HepG2 (cell line): Measurements from ENCODE around the gene OLFM2. TPM values are rescaled to one million over a fixed set of nuclear protein-coding genes. Genes with fewer than 3 reads are reported as not detected.
A peak's percentile ranks its signal among the peaks of the same experiment; 100 is the strongest.

Experiments used
- ATAC-seq: fragments of 200-7000 bp; cut with Tn5 transposase; 3 replicates; pipeline ENCODE4 v1.9.1; 2020; ENCODE audit warnings: mild to moderate bottlenecking, moderate library complexity
- BruUV-seq: library from RNA; stranded (reverse); fragments of 400-500 nt; replicated peaks from 2 replicates; lab custom pipeline; 2021; lab: Mats Ljungman, UMichigan
- CTCF ChIA-PET: fragments of 300-600 bp; formaldehyde crosslinking; extraction: SDS; loops from one replicate; lab custom pipeline; 2021; ENCODE audit warnings: low total read pairs, inconsistent platforms, low intra/inter-chr PET ratio; lab: Yijun Ruan, JAX
- POLR2A ChIA-PET: fragments of 350-600 bp; sonication (Branson Sonifier 250); formaldehyde crosslinking; loops from one replicate; lab custom pipeline; 2020; ENCODE audit warnings: antibody characterized with exemption, inconsistent platforms; lab: Yijun Ruan, JAX
- DNase-seq: peaks from one replicate; pipeline ENCODE4 v3.0.0-alpha.2; 2015; ENCODE audit warnings: low spot score
- FAIRE-seq: peaks from 3 replicates; lab custom pipeline; 2011; peaks lifted over from hg19 to GRCh38; lab: Jason Lieb, UNC
- H2AFZ ChIP-seq: one replicate; pipeline ENCODE4 v1.6.1; 2011; ENCODE audit warnings: low read length, inconsistent platforms
- H3K27ac ChIP-seq: fragments of 300-600 bp; 3 replicates; pipeline ENCODE4 v1.8.0; 2011; ENCODE audit warnings: mixed run types, mild to moderate bottlenecking, mixed read lengths, low read length, inconsistent platforms; ENCODE audit not compliant: insufficient read depth; ENCODE audit errors: extremely low read length
- H3K27me3 ChIP-seq, 2 experiments: fragments of 200-600 bp in 1 of 2; 2 replicates in 1 of 2; 3 replicates in 1 of 2; pipeline versions ENCODE4 v1.6.0 to v1.8.0; 2011; ENCODE audit warnings: low read length in 2 of 2, mild to moderate bottlenecking in 2 of 2, moderate library complexity in 2 of 2, inconsistent platforms in 1 of 2; ENCODE audit not compliant: insufficient read depth in 2 of 2, control insufficient read depth in 1 of 2
- H3K36me3 ChIP-seq, 2 experiments: fragments of 200-600 bp in 1 of 2; replicated peaks in 1 of 2; 2 replicates in 1 of 2; 3 replicates in 1 of 2; pipeline versions ENCODE4 v1.5.1 to v1.8.0; 2011; ENCODE audit warnings: low read length in 2 of 2, inconsistent platforms in 1 of 2; ENCODE audit not compliant: insufficient read depth in 2 of 2, control insufficient read depth in 1 of 2
- H3K4me1 ChIP-seq: 2 replicates; pipeline ENCODE4 v1.5.1; 2012; ENCODE audit warnings: low read length, inconsistent platforms; ENCODE audit not compliant: insufficient read depth
- H3K4me2 ChIP-seq: 2 replicates; pipeline ENCODE4 v1.6.0; 2011; ENCODE audit warnings: low read depth, low read length, inconsistent platforms
- H3K4me3 ChIP-seq, 3 experiments: fragments of 200-600 bp in 1 of 3; sonication (generic), shearing (Covaris generic) in 1 of 3; replicated peaks in 1 of 3; 2 replicates each; pipeline ENCODE4 v1.5.1; 2011 to 2016; ENCODE audit warnings: low read length in 3 of 3, inconsistent platforms in 2 of 3, low read depth in 2 of 3, mild to moderate bottlenecking in 2 of 3, control low read depth in 1 of 3, mixed read lengths in 1 of 3; ENCODE audit not compliant: insufficient read depth in 1 of 3
- H3K79me2 ChIP-seq: one replicate; pipeline ENCODE4 v1.6.1; 2011; ENCODE audit warnings: low read length, inconsistent platforms; ENCODE audit not compliant: insufficient read depth
- H3K9ac ChIP-seq: 2 replicates; pipeline ENCODE4 v1.6.0; 2011; ENCODE audit warnings: mild to moderate bottlenecking, low read depth, low read length, inconsistent platforms; ENCODE audit not compliant: insufficient read depth
- H3K9me3 ChIP-seq: 2 replicates; pipeline ENCODE4 v1.5.1; 2012; ENCODE audit warnings: mild to moderate bottlenecking, low read length
- H4K20me1 ChIP-seq: 2 replicates; pipeline ENCODE4 v1.6.0; 2011; ENCODE audit warnings: inconsistent platforms, mild to moderate bottlenecking, low read length, moderate library complexity; ENCODE audit not compliant: insufficient read depth
- ATAD3A ChIP-seq: sonication (generic); formaldehyde crosslinking; IDR thresholded peaks from 2 replicates; pipeline ENCODE4 v1.4.0; 2020; ENCODE audit warnings: missing genetic modification reagents
- ATF1 ChIP-seq: IDR thresholded peaks from 2 replicates; pipeline ENCODE4 v1.6.1; 2016; ENCODE audit warnings: mild to moderate bottlenecking, control low read depth
- BRD4 ChIP-seq: sonication (generic); formaldehyde crosslinking; IDR thresholded peaks from 2 replicates; pipeline ENCODE4 v1.4.0; 2020; ENCODE audit warnings: missing genetic modification reagents
- FOXA1 ChIP-seq, 2 experiments: fragments of 450-650 bp in 1 of 2; sonication (generic) in 1 of 2; formaldehyde crosslinking in 1 of 2; IDR thresholded peaks; 2 replicates each; pipeline versions ENCODE4 v1.4.0 to v1.6.1; 2016 to 2020; ENCODE audit warnings: missing genetic modification reagents in 1 of 2
- KAT8 ChIP-seq: IDR thresholded peaks from 2 replicates; pipeline ENCODE4 v1.6.1; 2016; ENCODE audit warnings: missing genetic modification reagents, missing compliant biosample characterization
- KLF16 ChIP-seq, 2 experiments: sonication (generic) in 1 of 2; formaldehyde crosslinking in 1 of 2; IDR thresholded peaks; 2 replicates each; pipeline versions ENCODE4 v1.6.1 to v1.8.0; 2016 to 2023; ENCODE audit warnings: missing genetic modification reagents in 2 of 2, missing compliant biosample characterization in 1 of 2
- POLR2AphosphoS5 ChIP-seq: IDR thresholded peaks from 2 replicates; pipeline ENCODE4 v1.6.1; 2012; ENCODE audit warnings: low read depth, low read length
- RARG ChIP-seq: sonication (generic); formaldehyde crosslinking; IDR thresholded peaks from 2 replicates; pipeline ENCODE4 v1.4.0; 2020; ENCODE audit warnings: low read depth, mild to moderate bottlenecking, missing genetic modification reagents
- SOX5 ChIP-seq: IDR thresholded peaks from 2 replicates; pipeline ENCODE4 v1.6.1; 2016; ENCODE audit warnings: borderline replicate concordance
- ZNF34 ChIP-seq: sonication (generic); formaldehyde crosslinking; IDR thresholded peaks from 2 replicates; pipeline ENCODE4 v1.4.0; 2020; ENCODE audit warnings: mild to moderate bottlenecking, missing genetic modification reagents, borderline replicate concordance
- ZNF530 ChIP-seq: sonication (generic); formaldehyde crosslinking; IDR thresholded peaks from 2 replicates; pipeline ENCODE4 v1.5.0; 2020; ENCODE audit warnings: low read depth, mild to moderate bottlenecking, missing genetic modification reagents
- ZNF652 ChIP-seq: IDR thresholded peaks from 2 replicates; pipeline ENCODE4 v1.6.1; 2016; ENCODE audit warnings: low read depth, borderline replicate concordance
- ZNF891 ChIP-seq: sonication (generic); formaldehyde crosslinking; IDR thresholded peaks from 2 replicates; pipeline ENCODE4 v1.5.0; 2020; ENCODE audit warnings: mild to moderate bottlenecking, missing genetic modification reagents
- WGBS: methylation state at CpG from one replicate; pipeline ENCODE4 v1.1.6; 2017; ENCODE audit warnings: low lambda C conversion rate; 5-methylcytosine and 5-hydroxymethylcytosine counted together
- in situ Hi-C: cut with HindIII; loops from 2 replicates; pipeline ENCODE4 v1.10.0; 2017; ENCODE audit warnings: low pct_unique_long_range_greater_than_20kb; ENCODE audit not compliant: extremely low pct_ligation_motif_present
- intact Hi-C: fragments of 100-400 bp; cut with micrococcal nuclease; formaldehyde crosslinking; loops from one replicate; pipeline ENCODE4 v1.10.0; 2022; ENCODE audit not compliant: unreplicated experiment
- polyA plus RNA-seq, 8 experiments: library from polyadenylated mRNA; depleted of rRNA in 3 of 8; stranded (reverse) in 7 of 8; unstranded in 1 of 8; fragments of >200 nt; fragmentation: Illumina TruSeq in 4 of 8; extraction: Trizol in 4 of 8; gene quantifications; 2 replicates each; pipeline versions ENCODE4 v1.2.1 to v1.2.3, GENCODE V29; 2011 to 2016; ENCODE audit warnings: low read depth in 4 of 8, missing spikeins in 1 of 8, mixed read lengths in 1 of 8; ENCODE audit not compliant: insufficient read depth in 1 of 8
- total RNA-seq, 5 experiments: library from RNA; depleted of rRNA; stranded (reverse); fragments of >200 nt; fragmentation: Illumina TruSeq; extraction: Trizol; gene quantifications; 2 replicates each; pipeline ENCODE4 v1.2.3, GENCODE V29; 2016; ENCODE audit warnings: low read depth in 1 of 5
- TF ChIP-seq, protein P1 (sequence below): sonication (generic); formaldehyde crosslinking; conservative IDR thresholded peaks from 2 replicates; pipeline ENCODE4 v1.8.0; 2022; ENCODE audit warnings: missing genetic modification reagents
- TF ChIP-seq, protein P2 (sequence below): sonication (generic); formaldehyde crosslinking; IDR thresholded peaks from 2 replicates; pipeline ENCODE4 v1.8.1; 2023; ENCODE audit warnings: missing genetic modification reagents, mild to moderate bottlenecking, borderline replicate concordance
- TF ChIP-seq, protein P3 (sequence below): sonication (generic); formaldehyde crosslinking; IDR thresholded peaks from 2 replicates; pipeline ENCODE4 v1.4.0; 2020; ENCODE audit warnings: mild to moderate bottlenecking, missing genetic modification reagents
- TF ChIP-seq, protein P4 (sequence below): sonication (generic); formaldehyde crosslinking; IDR thresholded peaks from 2 replicates; pipeline ENCODE4 v1.5.1; 2020; ENCODE audit warnings: missing genetic modification reagents, mild to moderate bottlenecking, borderline replicate concordance

Gene OLFM2
- total and polyA plus RNA-seq, 2 of the 13 experiments (the other 11 are each of a cell fraction or from before 2014, with no cell fraction given), result 0.20 to 0.51 TPM

DNA sequence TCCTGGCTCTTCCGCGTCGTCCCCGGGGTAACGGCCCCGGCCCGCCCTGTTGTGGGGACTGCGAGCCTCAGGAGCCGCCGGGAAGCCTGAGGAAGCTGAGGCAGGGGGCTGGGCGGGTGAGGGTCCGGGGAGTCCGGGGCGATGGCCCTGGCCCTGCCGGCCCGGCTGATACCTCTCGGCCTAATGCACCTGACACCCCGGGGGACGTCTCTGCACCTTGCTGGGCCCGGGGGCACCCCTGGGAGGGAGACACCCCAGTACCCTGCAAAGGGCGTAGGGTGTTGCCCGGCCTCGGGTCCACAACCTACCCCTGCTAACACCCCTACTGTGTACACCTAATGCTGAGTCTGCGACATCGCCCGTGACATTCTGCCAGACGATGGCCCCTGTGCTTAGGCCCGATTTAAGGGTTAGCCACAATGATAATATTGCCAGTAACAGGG lies 100.8 kb downstream of the OLFM2 start (continued):
- no peak for TF ChIP-seq BRD4 (CRISPR knock-in tag)
- 0 out of 2 replicates have a peak, but pooled peaks have one; percentile 3 for TF ChIP-seq ZNF34 (CRISPR knock-in tag)
- no peak for TF ChIP-seq ZNF891 (CRISPR knock-in tag)

DNA sequence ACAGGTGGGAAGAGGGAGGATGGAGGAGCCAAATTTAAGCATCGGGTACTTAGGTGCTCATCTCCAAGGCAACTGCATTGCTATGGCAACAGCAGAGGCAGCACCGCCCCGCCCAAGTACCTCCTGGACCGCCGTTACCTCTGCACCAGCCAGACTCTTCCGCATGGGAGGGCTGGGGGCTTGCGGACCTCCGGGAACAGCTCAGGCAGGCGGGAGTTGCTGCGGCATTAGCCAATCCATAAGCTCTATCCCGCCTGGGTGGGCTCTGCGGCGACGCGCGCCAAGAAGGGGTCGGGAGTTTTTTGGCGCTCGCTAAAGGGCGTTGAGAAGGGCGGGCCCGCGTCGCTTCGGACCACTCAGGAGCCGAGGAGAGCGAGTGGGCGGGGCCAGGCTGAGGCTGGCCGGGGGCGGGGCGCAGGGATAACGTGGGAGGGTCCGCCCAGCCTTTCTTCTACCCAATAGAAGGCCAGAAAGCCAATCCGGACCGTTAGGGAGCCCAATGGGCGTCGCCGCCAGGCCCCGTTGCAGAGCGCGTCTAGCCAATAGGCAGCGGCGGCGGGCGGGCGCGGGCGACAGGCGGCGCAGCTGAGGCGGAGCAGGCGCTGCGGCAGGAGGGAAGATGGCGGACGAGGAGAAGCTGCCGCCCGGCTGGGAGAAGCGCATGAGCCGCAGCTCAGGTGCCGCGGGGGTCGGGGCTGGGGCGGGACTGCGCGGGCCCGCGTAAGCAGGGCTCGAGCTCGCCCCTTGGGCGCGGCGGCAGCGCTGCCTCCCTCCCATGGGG lies 101.4 kb downstream of the OLFM2 start, which contains the start of gene PIN1:
Gene PIN1, plus strand, starts transcription at position 593 of the 781 bp plus-strand sequence. Its CDS starts 27 bp downstream, at position 620.
- Histone ChIP-seq H3K4me2 (peak within 1 kb of the TSS; percentile 80), H3K36me3 (peaks cover 4 to 13% of the 10 kb centered on the region in 2 experiments), H3K4me1 (peaks cover 11% of the 10 kb centered on the region), H4K20me1 (0 out of 2 replicates have a peak, but pooled peaks cover 7% of the 10 kb centered on the region), H2AFZ (no peak within 1 kb of the TSS), H3K79me2 (peaks cover 22% of the 10 kb centered on the region), H3K9ac (peak within 1 kb of the TSS; percentile 83), H3K27ac (peak within 1 kb of the TSS; percentile 28), H3K27me3 (no peaks in the 10 kb centered on the region; a peak in 1 of 5 replicates), H3K9me3 (no peaks in the 10 kb centered on the region), H3K4me3 (peak within 1 kb of the TSS; percentile 84 to 98 (median 91))
- peak; percentile 98 for ATAC-seq
- no peak for FAIRE-seq
- in situ Hi-C loops (no loop called here), intact Hi-C loops (no loop called here)
- ChIA-PET POLR2A (interaction anchor here (0.6 to 1.4 kb wide), 3 partner anchors 8 to 175 kb away, joined by 3 to 10 read pairs (median 3); partner anchors contain the start of gene FBXL12), CTCF (no interaction called here)
- peak; percentile 96 for DNase-seq
- 5% methylated on average over 6 of the region's 73 CpGs for WGBS
- BruUV-seq, result no TSS peak
- TF ChIP-seq, protein P1, sequence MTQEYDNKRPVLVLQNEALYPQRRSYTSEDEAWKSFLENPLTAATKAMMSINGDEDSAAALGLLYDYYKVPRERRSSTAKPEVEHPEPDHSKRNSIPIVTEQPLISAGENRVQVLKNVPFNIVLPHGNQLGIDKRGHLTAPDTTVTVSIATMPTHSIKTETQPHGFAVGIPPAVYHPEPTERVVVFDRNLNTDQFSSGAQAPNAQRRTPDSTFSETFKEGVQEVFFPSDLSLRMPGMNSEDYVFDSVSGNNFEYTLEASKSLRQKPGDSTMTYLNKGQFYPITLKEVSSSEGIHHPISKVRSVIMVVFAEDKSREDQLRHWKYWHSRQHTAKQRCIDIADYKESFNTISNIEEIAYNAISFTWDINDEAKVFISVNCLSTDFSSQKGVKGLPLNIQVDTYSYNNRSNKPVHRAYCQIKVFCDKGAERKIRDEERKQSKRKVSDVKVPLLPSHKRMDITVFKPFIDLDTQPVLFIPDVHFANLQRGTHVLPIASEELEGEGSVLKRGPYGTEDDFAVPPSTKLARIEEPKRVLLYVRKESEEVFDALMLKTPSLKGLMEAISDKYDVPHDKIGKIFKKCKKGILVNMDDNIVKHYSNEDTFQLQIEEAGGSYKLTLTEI (CRISPR knock-in tag), result no peak
- TF ChIP-seq KLF16 (CRISPR knock-in tag; IDR thresholded peaks at IDR 0.05), result peak in 1 of 2 experiments; percentile 16; a peak in 1 of 4 replicates
- TF ChIP-seq ATAD3A, result no peak
- TF ChIP-seq, protein P2, sequence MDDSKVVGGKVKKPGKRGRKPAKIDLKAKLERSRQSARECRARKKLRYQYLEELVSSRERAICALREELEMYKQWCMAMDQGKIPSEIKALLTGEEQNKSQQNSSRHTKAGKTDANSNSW (CRISPR knock-in tag), result no peak; the same call in 1 of the 2 replicates
- TF ChIP-seq, protein P3, sequence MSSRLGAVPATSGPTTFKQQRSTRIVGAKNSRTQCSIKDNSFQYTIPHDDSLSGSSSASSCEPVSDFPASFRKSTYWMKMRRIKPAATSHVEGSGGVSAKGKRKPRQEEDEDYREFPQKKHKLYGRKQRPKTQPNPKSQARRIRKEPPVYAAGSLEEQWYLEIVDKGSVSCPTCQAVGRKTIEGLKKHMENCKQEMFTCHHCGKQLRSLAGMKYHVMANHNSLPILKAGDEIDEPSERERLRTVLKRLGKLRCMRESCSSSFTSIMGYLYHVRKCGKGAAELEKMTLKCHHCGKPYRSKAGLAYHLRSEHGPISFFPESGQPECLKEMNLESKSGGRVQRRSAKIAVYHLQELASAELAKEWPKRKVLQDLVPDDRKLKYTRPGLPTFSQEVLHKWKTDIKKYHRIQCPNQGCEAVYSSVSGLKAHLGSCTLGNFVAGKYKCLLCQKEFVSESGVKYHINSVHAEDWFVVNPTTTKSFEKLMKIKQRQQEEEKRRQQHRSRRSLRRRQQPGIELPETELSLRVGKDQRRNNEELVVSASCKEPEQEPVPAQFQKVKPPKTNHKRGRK (CRISPR knock-in tag), result no peak
- TF ChIP-seq POLR2AphosphoS5, result 0 out of 2 replicates have a peak, but pooled peaks have one; percentile 31
- TF ChIP-seq ZNF530 (CRISPR knock-in tag), result no peak
- TF ChIP-seq ZNF652 (CRISPR knock-in tag), result no peak
- no peak for TF ChIP-seq SOX5 (CRISPR knock-in tag)
- no peak for TF ChIP-seq FOXA1 (IDR thresholded peaks at IDR 0.05)
- TF ChIP-seq FOXA1 (CRISPR knock-in tag; IDR thresholded peaks at IDR 0.05), result no peak
- TF ChIP-seq RARG (CRISPR knock-in tag), result no peak
- TF ChIP-seq ATF1, result peak; percentile 57; the same call in 1 of the 2 replicates
- TF ChIP-seq, protein P4, sequence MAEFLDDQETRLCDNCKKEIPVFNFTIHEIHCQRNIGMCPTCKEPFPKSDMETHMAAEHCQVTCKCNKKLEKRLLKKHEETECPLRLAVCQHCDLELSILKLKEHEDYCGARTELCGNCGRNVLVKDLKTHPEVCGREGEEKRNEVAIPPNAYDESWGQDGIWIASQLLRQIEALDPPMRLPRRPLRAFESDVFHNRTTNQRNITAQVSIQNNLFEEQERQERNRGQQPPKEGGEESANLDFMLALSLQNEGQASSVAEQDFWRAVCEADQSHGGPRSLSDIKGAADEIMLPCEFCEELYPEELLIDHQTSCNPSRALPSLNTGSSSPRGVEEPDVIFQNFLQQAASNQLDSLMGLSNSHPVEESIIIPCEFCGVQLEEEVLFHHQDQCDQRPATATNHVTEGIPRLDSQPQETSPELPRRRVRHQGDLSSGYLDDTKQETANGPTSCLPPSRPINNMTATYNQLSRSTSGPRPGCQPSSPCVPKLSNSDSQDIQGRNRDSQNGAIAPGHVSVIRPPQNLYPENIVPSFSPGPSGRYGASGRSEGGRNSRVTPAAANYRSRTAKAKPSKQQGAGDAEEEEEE (CRISPR knock-in tag), result no peak
- peak; percentile 77 for TF ChIP-seq KAT8
